ENCODE data around the gene WNT9B. TPM values are rescaled to one million over a fixed set of nuclear protein-coding genes. Genes with fewer than 3 reads are reported as not detected.

Gene WNT9B
- total and polyA plus RNA-seq, 7 experiments from 2014 or later = not detected

DNA sequence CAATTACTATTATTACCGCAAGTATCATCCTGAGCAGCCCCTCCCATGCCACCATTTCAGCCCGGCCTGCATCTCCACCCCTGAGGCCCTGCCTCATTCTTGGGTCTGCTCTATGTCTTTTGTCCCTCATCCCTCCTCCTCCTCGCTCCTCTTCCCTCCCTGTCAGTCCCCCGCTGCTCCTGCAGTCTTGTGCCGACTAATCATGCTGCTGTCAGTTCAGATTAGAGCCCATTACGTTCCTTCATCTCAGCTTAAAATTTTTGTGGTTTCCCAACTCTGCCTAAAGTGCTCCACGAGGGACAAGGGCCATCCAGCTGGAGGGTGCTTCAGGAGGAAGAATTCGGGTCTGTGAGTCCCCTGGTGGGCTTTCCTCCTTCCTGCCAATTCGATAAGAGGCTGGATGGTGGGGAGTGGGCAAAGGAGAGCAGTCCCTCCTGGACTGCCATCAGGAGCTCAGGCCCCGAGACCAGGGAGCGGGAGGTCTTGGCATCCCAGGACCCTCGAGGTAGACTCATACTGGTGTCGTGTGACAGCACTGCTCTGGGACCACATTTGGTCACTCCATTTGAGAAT lies 38.7 kb downstream of the WNT9B start:
- H3K9me3 Mint-ChIP-seq = peaks cover 0 to 1% (median 0%) of the 10 kb centered on the region in 11 donors
- intact Hi-C loops (cut with micrococcal nuclease) = no loop called here
- Histone ChIP-seq H3K36me3 (ENCODE audit: control insufficient read depth in 2 of 3, insufficient read depth in 3 of 3, low read length in 3 of 3) (no peaks in the 10 kb centered on the region), H3K27me3 (ENCODE audit: control insufficient read depth in 2 of 2, insufficient read depth in 2 of 2, low read length in 2 of 2) (no peaks in the 10 kb centered on the region), H3K9me3 (ENCODE audit: control insufficient read depth in 2 of 3, low read length in 3 of 3) (no peaks in the 10 kb centered on the region), H3K27ac (ENCODE audit: low read depth, low read length) (no peak overlapping the region), H3K4me3 (ENCODE audit: low read length) (no peak overlapping the region), H3K4me1 (ENCODE audit: control insufficient read depth in 2 of 2, insufficient read depth in 2 of 2, low read length in 2 of 2) (no peaks in the 10 kb centered on the region)
- no peak overlapping the region for H3K4me3 Mint-ChIP-seq
- DNase-seq = no peak
- ChIA-PET CTCF (interaction anchor here (0.5 kb wide), 1 partner anchor 225 kb away, joined by 3 read pairs; no protein-coding TSS in a partner anchor), POLR2A (no interaction called here)
- H3K36me3 Mint-ChIP-seq = no peaks in the 10 kb centered on the region
- no peak overlapping the region for H3K27ac Mint-ChIP-seq
- peaks cover 5 to 32% (median 11%) of the 10 kb centered on the region in 5 donors for H3K27me3 Mint-ChIP-seq
- H3K4me1 Mint-ChIP-seq = peaks cover 0 to 2% (median 0%) of the 10 kb centered on the region in 7 donors
- no peak for ATAC-seq

DNA sequence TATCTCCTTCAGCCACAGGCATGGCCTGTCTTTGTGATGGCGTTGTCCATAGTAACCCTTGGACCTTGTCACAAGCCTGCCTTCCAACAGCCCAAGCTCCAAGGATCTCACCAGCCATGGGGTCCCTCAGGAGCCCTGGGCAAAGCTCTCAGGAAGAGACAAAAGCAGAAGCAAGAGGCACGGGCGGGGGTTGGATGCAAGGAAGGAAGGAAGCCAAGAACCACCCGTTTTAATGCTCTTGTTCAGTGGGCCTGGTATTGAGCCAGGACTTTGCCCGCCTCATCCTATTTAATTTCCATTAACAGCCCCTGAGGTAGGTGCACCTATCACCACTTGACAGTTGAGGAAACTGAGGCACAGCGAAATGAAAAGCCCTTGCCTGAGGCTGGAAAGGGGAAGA lies 39.3 kb downstream of the WNT9B start:
- Mint-ChIP-seq H3K27me3 (peaks cover 5 to 32% (median 11%) of the 10 kb centered on the region in 5 donors), H3K4me1 (peaks cover 0 to 1% (median 0%) of the 10 kb centered on the region in 7 donors), H3K36me3 (no peaks in the 10 kb centered on the region), H3K9me3 (peaks cover 0 to 1% (median 0%) of the 10 kb centered on the region in 11 donors), H3K27ac (no peak overlapping the region), H3K4me3 (no peak overlapping the region)
- Histone ChIP-seq H3K4me3 (ENCODE audit: low read length) (no peak overlapping the region), H3K9me3 (ENCODE audit: control insufficient read depth in 2 of 3, low read length in 3 of 3) (no peaks in the 10 kb centered on the region), H3K36me3 (ENCODE audit: control insufficient read depth in 2 of 3, insufficient read depth in 3 of 3, low read length in 3 of 3) (no peaks in the 10 kb centered on the region), H3K27ac (ENCODE audit: low read depth, low read length) (no peak overlapping the region), H3K27me3 (ENCODE audit: control insufficient read depth in 2 of 2, insufficient read depth in 2 of 2, low read length in 2 of 2) (no peaks in the 10 kb centered on the region), H3K4me1 (ENCODE audit: control insufficient read depth in 2 of 2, insufficient read depth in 2 of 2, low read length in 2 of 2) (no peaks in the 10 kb centered on the region)
- CTCF ChIA-PET = interaction anchor here (0.5 kb wide), 1 partner anchor 225 kb away, joined by 3 read pairs; no protein-coding TSS in a partner anchor
- no peak for ATAC-seq
- POLR2A ChIA-PET = no interaction called here
- no peak for DNase-seq
- intact Hi-C loops (cut with micrococcal nuclease) = no loop called here

DNA sequence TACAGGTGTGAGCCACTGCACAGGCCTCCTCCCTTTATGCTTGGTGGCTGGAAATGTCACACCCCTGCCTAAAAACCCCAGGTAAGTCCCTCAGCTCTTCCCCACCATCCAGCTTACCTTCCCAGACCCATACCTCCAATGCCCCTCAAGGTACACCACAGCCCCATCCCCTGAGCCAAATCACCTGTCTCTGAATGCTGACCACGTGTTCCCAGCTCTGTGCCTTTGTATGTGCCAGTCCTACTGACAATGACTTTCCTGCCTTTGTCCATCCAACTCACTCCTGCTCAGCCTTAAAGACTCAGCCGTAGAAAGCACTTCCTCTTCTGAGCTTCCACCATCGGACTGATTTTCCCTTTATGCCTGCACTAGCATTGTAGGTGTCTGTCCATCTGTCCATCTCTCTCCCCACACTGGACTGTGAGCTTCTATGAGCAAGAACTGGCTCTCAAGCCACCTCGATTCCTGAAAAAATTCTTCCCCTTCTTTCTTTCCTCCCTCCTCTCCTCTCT lies 40.9 kb downstream of the WNT9B start:
- H3K27me3 ChIP-seq (ENCODE audit: control insufficient read depth in 2 of 2, insufficient read depth in 2 of 2, low read length in 2 of 2) = no peaks in the 10 kb centered on the region
- no peaks in the 10 kb centered on the region for H3K4me1 ChIP-seq (ENCODE audit: control insufficient read depth in 2 of 2, insufficient read depth in 2 of 2, low read length in 2 of 2)
- peak overlapping the region in 1 of 10 donors; percentile 13 for H3K4me3 Mint-ChIP-seq
- peaks cover 5 to 25% (median 11%) of the 10 kb centered on the region in 5 donors for H3K27me3 Mint-ChIP-seq
- CTCF ChIA-PET = no interaction called here
- no peak overlapping the region for H3K4me3 ChIP-seq (ENCODE audit: low read length)
- POLR2A ChIA-PET = no interaction called here
- H3K27ac ChIP-seq (ENCODE audit: low read depth, low read length) = no peak overlapping the region
- H3K36me3 ChIP-seq (ENCODE audit: control insufficient read depth in 2 of 3, insufficient read depth in 3 of 3, low read length in 3 of 3) = no peaks in the 10 kb centered on the region
- no peaks in the 10 kb centered on the region for H3K9me3 Mint-ChIP-seq
- no peak for DNase-seq
- no peak overlapping the region for H3K27ac Mint-ChIP-seq
- H3K36me3 Mint-ChIP-seq = no peaks in the 10 kb centered on the region
- H3K9me3 ChIP-seq (ENCODE audit: control insufficient read depth in 2 of 3, low read length in 3 of 3) = no peaks in the 10 kb centered on the region
- H3K4me1 Mint-ChIP-seq = no peaks in the 10 kb centered on the region
- ATAC-seq = no peak
- intact Hi-C loops (cut with micrococcal nuclease) = no loop called here

- no peaks in the 10 kb centered on the region for H3K27me3 ChIP-seq (ENCODE audit: control insufficient read depth in 2 of 2, insufficient read depth in 2 of 2, low read length in 2 of 2)
- DNase-seq = no peak
- Mint-ChIP-seq H3K4me1 (no peaks in the 10 kb centered on the region), H3K27me3 (peaks cover 5 to 29% (median 14%) of the 10 kb centered on the region in 5 donors), H3K4me3 (no peak overlapping the region), H3K9me3 (peaks cover 0 to 8% (median 0%) of the 10 kb centered on the region in 11 donors), H3K27ac (no peak overlapping the region), H3K36me3 (no peaks in the 10 kb centered on the region)
- ATAC-seq = no peak
- H3K9me3 ChIP-seq (ENCODE audit: control insufficient read depth in 2 of 3, low read length in 3 of 3) = no peaks in the 10 kb centered on the region
- intact Hi-C loops (cut with micrococcal nuclease) = no loop called here
- no peak overlapping the region for H3K4me3 ChIP-seq (ENCODE audit: low read length)
- no peak overlapping the region for H3K27ac ChIP-seq (ENCODE audit: low read depth, low read length)
- no peaks in the 10 kb centered on the region for H3K4me1 ChIP-seq (ENCODE audit: control insufficient read depth in 2 of 2, insufficient read depth in 2 of 2, low read length in 2 of 2)
- H3K36me3 ChIP-seq (ENCODE audit: control insufficient read depth in 2 of 3, insufficient read depth in 3 of 3, low read length in 3 of 3) = no peaks in the 10 kb centered on the region
- CTCF ChIA-PET = no interaction called here
- POLR2A ChIA-PET = no interaction called here
These were observed 42.6 kb downstream of the WNT9B start for GRCh38 chr17:46894024-46894423.

- Mint-ChIP-seq H3K27me3 (peaks cover 5 to 34% (median 17%) of the 10 kb centered on the region in 5 donors), H3K4me1 (no peaks in the 10 kb centered on the region), H3K9me3 (peaks cover 0 to 8% (median 3%) of the 10 kb centered on the region in 11 donors), H3K4me3 (no peak overlapping the region), H3K36me3 (no peaks in the 10 kb centered on the region), H3K27ac (no peak overlapping the region)
- ATAC-seq (no peak), DNase-seq (no peak)
- Histone ChIP-seq H3K27ac (ENCODE audit: low read depth, low read length) (no peak overlapping the region), H3K4me1 (ENCODE audit: control insufficient read depth in 2 of 2, insufficient read depth in 2 of 2, low read length in 2 of 2) (no peaks in the 10 kb centered on the region), H3K9me3 (ENCODE audit: control insufficient read depth in 2 of 3, low read length in 3 of 3) (no peaks in the 10 kb centered on the region), H3K27me3 (ENCODE audit: control insufficient read depth in 2 of 2, insufficient read depth in 2 of 2, low read length in 2 of 2) (no peaks in the 10 kb centered on the region), H3K36me3 (ENCODE audit: control insufficient read depth in 2 of 3, insufficient read depth in 3 of 3, low read length in 3 of 3) (no peaks in the 10 kb centered on the region), H3K4me3 (ENCODE audit: low read length) (no peak overlapping the region)
- ChIA-PET POLR2A (no interaction called here), CTCF (no interaction called here)
- intact Hi-C loops (cut with micrococcal nuclease) = no loop called here
These were observed 43.2 kb downstream of the WNT9B start for GRCh38 chr17:46894476-46895151.

DNA sequence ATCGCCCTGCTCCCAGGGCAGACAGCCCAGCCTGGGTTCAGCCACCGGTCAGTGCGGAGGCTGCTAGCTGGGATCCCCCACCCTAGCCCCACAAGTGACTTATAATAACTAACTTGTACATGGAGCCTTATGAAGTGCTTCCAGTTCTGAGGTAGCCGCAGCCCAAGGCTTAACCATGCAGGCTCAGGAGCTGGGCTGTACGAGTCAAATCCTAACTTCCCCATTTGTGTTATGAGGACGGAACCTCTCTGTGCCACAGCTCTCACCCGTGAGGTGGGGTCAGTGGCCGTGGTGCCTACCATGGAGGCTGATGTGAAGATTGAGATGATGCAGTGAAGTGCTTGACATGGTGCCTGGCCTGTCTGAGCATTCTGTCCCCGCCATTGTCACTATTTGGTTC lies 43.8 kb downstream of the WNT9B start:
- Mint-ChIP-seq H3K27me3 (peaks cover 5 to 30% (median 13%) of the 10 kb centered on the region in 5 donors), H3K36me3 (no peaks in the 10 kb centered on the region), H3K4me1 (no peaks in the 10 kb centered on the region), H3K27ac (no peak overlapping the region), H3K9me3 (peaks cover 0 to 8% (median 3%) of the 10 kb centered on the region in 11 donors), H3K4me3 (no peak overlapping the region)
- DNase-seq = no peak
- H3K4me3 ChIP-seq (ENCODE audit: low read length) = no peak overlapping the region
- intact Hi-C loops (cut with micrococcal nuclease) = no loop called here
- ChIA-PET POLR2A (no interaction called here), CTCF (interaction anchor here (0.5 to 0.6 kb wide), 2 partner anchors 163 to 286 kb away, joined by 3 to 7 read pairs; no protein-coding TSS in a partner anchor)
- H3K36me3 ChIP-seq (ENCODE audit: control insufficient read depth in 2 of 3, insufficient read depth in 3 of 3, low read length in 3 of 3) = no peaks in the 10 kb centered on the region
- ATAC-seq = peak; percentile 22
- H3K4me1 ChIP-seq (ENCODE audit: control insufficient read depth in 2 of 2, insufficient read depth in 2 of 2, low read length in 2 of 2) = no peaks in the 10 kb centered on the region
- H3K27ac ChIP-seq (ENCODE audit: low read depth, low read length) = no peak overlapping the region
- no peaks in the 10 kb centered on the region for H3K9me3 ChIP-seq (ENCODE audit: control insufficient read depth in 2 of 3, low read length in 3 of 3)
- H3K27me3 ChIP-seq (ENCODE audit: control insufficient read depth in 2 of 2, insufficient read depth in 2 of 2, low read length in 2 of 2) = no peaks in the 10 kb centered on the region
